Endothelial cell of umbilical vein (primary cell): ENCODE data around the gene SSMEM1.

Source experiments
- CTCF ChIP-seq, 2 donors: IDR thresholded peaks; 1 replicate in 1 of 2; 2 replicates in 1 of 2; pipeline ENCODE4 v1.5.1; 2011; ENCODE audit warnings: low read length in 2 of 2, mild to moderate bottlenecking in 2 of 2, moderate library complexity in 2 of 2, control low read depth in 1 of 2, inconsistent platforms in 1 of 2, low read depth in 1 of 2; ENCODE audit not compliant: insufficient read depth in 1 of 2; ENCODE audit errors: extremely low read depth in 1 of 2
- EZH2 ChIP-seq: IDR thresholded peaks from 2 replicates; pipeline ENCODE4 v1.6.1; 2012; ENCODE audit warnings: borderline replicate concordance, low read depth, mild to moderate bottlenecking, moderate library complexity, low read length, inconsistent platforms; ENCODE audit not compliant: severe bottlenecking

GRCh38 chr7:130216750-130217149, 9.1 kb downstream of the SSMEM1 start:
- TF ChIP-seq CTCF (IDR thresholded peaks at IDR 0.05; ENCODE audit: extremely low read depth in 1 of 2, insufficient read depth in 1 of 2, low read depth in 1 of 2, low read length in 2 of 2) (no peak), EZH2 (no peak)
